ENCODE results near the gene SBK2. TPM values are rescaled to one million over a fixed set of nuclear protein-coding genes. Genes with fewer than 3 reads are reported as not detected.
"Not testable (repeated sequence)": the region's sequence is repeated elsewhere in the genome, so short reads cannot be mapped to it uniquely, and the experiment has no call there.

SBK2 gene
- total and polyA plus RNA-seq, 4 donors = 0.31 TPM; not detected in 3

DNA sequence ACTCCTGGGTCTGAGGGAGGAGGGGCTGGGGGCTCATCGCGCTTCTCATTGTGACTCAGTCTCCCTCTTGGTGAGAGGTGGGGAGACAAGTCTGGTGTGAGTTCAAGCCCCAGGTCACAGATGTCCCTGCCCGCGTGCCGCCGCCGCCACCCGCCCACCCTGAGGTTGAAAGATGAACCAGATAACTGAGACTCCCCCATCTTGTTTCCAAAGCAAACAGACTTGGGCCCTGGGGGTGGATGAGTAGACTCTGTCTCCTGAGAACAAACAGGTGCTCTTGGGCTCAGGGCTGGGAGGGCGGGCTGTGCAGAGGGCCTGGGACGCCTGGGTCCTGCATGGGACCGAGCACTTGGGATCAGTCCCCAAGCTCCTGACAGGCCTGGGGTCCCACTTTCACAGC lies 567 bp downstream of the SBK2 start:
- Histone ChIP-seq H3K9me3 (ENCODE audit: control insufficient read depth in 4 of 4, insufficient read depth in 3 of 4, low read length in 3 of 4) (no peaks in the 10 kb centered on the region), H3K27me3 (ENCODE audit: control insufficient read depth in 3 of 3, insufficient read depth in 3 of 3, low read length in 2 of 3) (no peaks in the 10 kb centered on the region), H3K27ac (ENCODE audit: low read depth in 1 of 2, low read length in 1 of 2) (no peak overlapping the region), H3K36me3 (ENCODE audit: control insufficient read depth in 4 of 4, insufficient read depth in 4 of 4, low read length in 4 of 4) (no peaks in the 10 kb centered on the region), H3K4me3 (no peak overlapping the region), H3K9ac (ENCODE audit: insufficient read depth in 1 of 2, low read length in 2 of 2) (no peak overlapping the region), H3K4me1 (ENCODE audit: control insufficient read depth in 5 of 5, insufficient read depth in 5 of 5, low read length in 5 of 5) (no peaks in the 10 kb centered on the region)
- DNase-seq (no peak), ATAC-seq (ENCODE audit: insufficient read depth, low FRiP score) (no peak)
- WGBS, 2 donors = 93 to 96% methylated on average over 11 of the region's 11 CpGs
- TF ChIP-seq, protein P1, sequence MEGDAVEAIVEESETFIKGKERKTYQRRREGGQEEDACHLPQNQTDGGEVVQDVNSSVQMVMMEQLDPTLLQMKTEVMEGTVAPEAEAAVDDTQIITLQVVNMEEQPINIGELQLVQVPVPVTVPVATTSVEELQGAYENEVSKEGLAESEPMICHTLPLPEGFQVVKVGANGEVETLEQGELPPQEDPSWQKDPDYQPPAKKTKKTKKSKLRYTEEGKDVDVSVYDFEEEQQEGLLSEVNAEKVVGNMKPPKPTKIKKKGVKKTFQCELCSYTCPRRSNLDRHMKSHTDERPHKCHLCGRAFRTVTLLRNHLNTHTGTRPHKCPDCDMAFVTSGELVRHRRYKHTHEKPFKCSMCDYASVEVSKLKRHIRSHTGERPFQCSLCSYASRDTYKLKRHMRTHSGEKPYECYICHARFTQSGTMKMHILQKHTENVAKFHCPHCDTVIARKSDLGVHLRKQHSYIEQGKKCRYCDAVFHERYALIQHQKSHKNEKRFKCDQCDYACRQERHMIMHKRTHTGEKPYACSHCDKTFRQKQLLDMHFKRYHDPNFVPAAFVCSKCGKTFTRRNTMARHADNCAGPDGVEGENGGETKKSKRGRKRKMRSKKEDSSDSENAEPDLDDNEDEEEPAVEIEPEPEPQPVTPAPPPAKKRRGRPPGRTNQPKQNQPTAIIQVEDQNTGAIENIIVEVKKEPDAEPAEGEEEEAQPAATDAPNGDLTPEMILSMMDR (IDR thresholded peaks at IDR 0.05; ENCODE audit: control extremely low read depth, extremely low read depth) = no peak

DNA sequence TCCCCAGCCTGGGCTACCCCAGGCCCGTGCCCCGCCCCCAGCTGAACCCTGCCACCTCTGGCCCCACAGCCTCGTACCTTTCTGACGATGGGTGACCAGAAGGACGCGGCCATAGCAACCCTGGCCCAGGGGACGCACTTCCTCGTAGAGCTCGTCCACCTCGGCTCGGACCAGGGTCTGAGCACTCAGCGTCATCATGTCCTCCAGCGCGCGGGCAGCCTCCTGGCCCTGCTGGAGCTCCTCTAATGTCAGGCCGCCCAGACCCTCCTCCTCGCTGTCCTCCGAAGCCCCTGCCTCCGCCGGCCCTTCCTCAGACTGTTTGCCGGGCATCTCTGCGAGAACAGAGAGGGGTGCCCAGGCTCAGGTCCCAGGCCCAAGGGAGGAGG lies 975 bp downstream of the SBK2 start:
- no peak for DNase-seq
- Histone ChIP-seq H3K27me3 (ENCODE audit: control insufficient read depth in 3 of 3, insufficient read depth in 3 of 3, low read length in 2 of 3) (no peaks in the 10 kb centered on the region), H3K9me3 (ENCODE audit: control insufficient read depth in 4 of 4, insufficient read depth in 3 of 4, low read length in 3 of 4) (no peaks in the 10 kb centered on the region), H3K9ac (ENCODE audit: insufficient read depth in 1 of 2, low read length in 2 of 2) (no peak overlapping the region), H3K27ac (ENCODE audit: low read depth in 1 of 2, low read length in 1 of 2) (no peak overlapping the region), H3K36me3 (ENCODE audit: control insufficient read depth in 4 of 4, insufficient read depth in 4 of 4, low read length in 4 of 4) (no peaks in the 10 kb centered on the region), H3K4me3 (no peak overlapping the region), H3K4me1 (ENCODE audit: control insufficient read depth in 5 of 5, insufficient read depth in 5 of 5, low read length in 5 of 5) (no peaks in the 10 kb centered on the region)
- TF ChIP-seq, protein P1 (IDR thresholded peaks at IDR 0.05; ENCODE audit: control extremely low read depth, extremely low read depth) = no peak
- WGBS, 2 donors = 84 to 96% methylated on average over 22 of the region's 22 CpGs
- no peak for ATAC-seq (ENCODE audit: insufficient read depth, low FRiP score)

DNA sequence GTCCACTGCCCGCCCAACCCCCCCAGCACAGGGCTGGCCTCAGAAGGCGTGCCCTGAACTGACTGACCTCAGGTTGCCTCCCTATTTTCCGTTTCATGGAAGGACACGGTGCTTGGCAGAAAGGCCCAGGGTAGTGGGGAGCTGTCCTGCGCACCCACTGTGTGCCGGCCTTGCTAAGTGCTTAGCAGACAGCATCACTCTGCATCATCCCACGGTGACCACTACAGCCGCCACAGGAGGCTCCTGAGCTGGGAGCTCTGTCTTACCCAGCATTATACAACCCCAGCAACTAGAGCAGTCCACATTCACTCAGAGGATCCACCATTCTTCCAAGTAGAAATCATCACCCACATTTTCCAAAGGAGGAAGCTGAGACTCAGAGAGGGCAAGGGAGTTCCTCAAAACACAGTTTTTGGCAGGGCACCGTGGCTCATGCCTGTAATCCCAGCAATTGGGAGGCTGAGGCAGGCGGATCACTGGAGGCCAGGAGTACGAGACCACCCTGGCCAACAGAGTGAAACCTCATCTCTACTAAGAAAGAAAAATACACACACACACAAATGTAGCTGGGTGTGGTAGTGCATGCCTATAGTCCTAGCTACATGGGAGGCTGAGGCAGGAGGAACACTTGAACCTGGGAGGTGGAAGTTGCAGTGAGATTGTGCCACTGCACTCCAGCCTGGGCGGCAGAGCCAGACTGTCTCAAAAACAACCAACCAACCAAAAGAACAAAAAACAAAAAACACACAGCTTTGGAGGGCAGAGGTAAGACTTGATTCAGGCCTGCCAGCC lies 1.6 kb downstream of the SBK2 start:
- Histone ChIP-seq H3K9ac (ENCODE audit: insufficient read depth in 1 of 2, low read length in 2 of 2) (no peak overlapping the region), H3K27ac (ENCODE audit: low read depth in 1 of 2, low read length in 1 of 2) (no peak overlapping the region), H3K36me3 (ENCODE audit: control insufficient read depth in 4 of 4, insufficient read depth in 4 of 4, low read length in 4 of 4) (no peaks in the 10 kb centered on the region), H3K4me3 (no peak overlapping the region), H3K27me3 (ENCODE audit: control insufficient read depth in 3 of 3, insufficient read depth in 3 of 3, low read length in 2 of 3) (no peaks in the 10 kb centered on the region), H3K9me3 (ENCODE audit: control insufficient read depth in 4 of 4, insufficient read depth in 3 of 4, low read length in 3 of 4) (no peaks in the 10 kb centered on the region), H3K4me1 (ENCODE audit: control insufficient read depth in 5 of 5, insufficient read depth in 5 of 5, low read length in 5 of 5) (no peaks in the 10 kb centered on the region)
- TF ChIP-seq, protein P1 (IDR thresholded peaks at IDR 0.05; ENCODE audit: control extremely low read depth, extremely low read depth) = no peak
- 84 to 87% methylated on average over 12 of the region's 12 CpGs for WGBS, 2 donors
- DNase-seq (no peak), ATAC-seq (ENCODE audit: insufficient read depth, low FRiP score) (no peak)

DNA sequence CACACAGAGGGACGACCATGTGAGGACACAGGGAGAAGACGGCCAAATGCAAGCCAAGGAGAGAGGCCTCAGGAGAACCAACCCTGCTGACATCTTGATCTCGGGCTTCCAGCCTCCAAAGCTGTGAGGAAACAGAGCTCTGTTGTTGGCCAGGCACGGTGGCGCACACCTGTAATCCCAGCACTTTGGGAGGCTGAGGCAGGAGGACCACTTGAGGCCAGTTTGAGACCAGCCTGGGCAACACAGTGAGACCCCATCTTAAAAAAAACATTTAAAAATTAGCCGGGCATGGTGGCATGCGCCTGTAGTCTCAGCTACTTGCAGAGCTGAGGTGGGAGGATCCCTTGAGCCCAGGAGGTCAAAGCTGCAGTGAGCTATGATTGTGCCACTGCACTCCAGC lies 2.7 kb downstream of the SBK2 start:
- not testable (repeated sequence) for ATAC-seq (ENCODE audit: insufficient read depth, low FRiP score); H3K4me1 ChIP-seq (ENCODE audit: control insufficient read depth in 5 of 5, insufficient read depth in 5 of 5, low read length in 5 of 5); H3K9ac ChIP-seq (ENCODE audit: insufficient read depth in 1 of 2, low read length in 2 of 2); H3K9me3 ChIP-seq (ENCODE audit: control insufficient read depth in 4 of 4, insufficient read depth in 3 of 4, low read length in 3 of 4); H3K27ac ChIP-seq (ENCODE audit: low read depth in 1 of 2, low read length in 1 of 2); H3K27me3 ChIP-seq (ENCODE audit: control insufficient read depth in 3 of 3, insufficient read depth in 3 of 3, low read length in 2 of 3); DNase-seq; H3K36me3 ChIP-seq (ENCODE audit: control insufficient read depth in 4 of 4, insufficient read depth in 4 of 4, low read length in 4 of 4); H3K4me3 ChIP-seq
- WGBS, 2 donors = 90 to 97% methylated on average over 7 of the region's 7 CpGs

All from lung (tissue), 12 donors.